OCI-LY1 (cell line): Measurements from ENCODE around the gene MN1.

Experiments used
- H2AFZ ChIP-seq: fragments of 200-600 bp; sonication (generic), shearing (Covaris generic); 2 replicates; pipeline ENCODE4 v1.6.0; 2014; ENCODE audit warnings: antibody characterized with exemption, mild to moderate bottlenecking, low read length
- H3F3A ChIP-seq: fragments of 200-600 bp; sonication (generic), shearing (Covaris generic); 2 replicates; pipeline ENCODE4 v1.6.0; 2014; ENCODE audit warnings: mild to moderate bottlenecking, antibody characterized with exemption, low read length, moderate library complexity; ENCODE audit not compliant: insufficient read depth
- H3K27ac ChIP-seq: fragments of 200-600 bp; sonication (generic); 2 replicates; pipeline ENCODE4 v1.5.1; 2014; ENCODE audit warnings: low read length, mixed run types, mild to moderate bottlenecking, low read depth; ENCODE audit not compliant: poor library complexity, severe bottlenecking
- H3K27me3 ChIP-seq: fragments of 200-600 bp; sonication (generic); 2 replicates; pipeline ENCODE4 v1.6.0; 2014; ENCODE audit warnings: antibody characterized with exemption, mild to moderate bottlenecking, low read length, moderate library complexity; ENCODE audit not compliant: insufficient read depth
- H3K36me3 ChIP-seq: fragments of 200-600 bp; sonication (generic); 2 replicates; pipeline ENCODE4 v1.6.1; 2014; ENCODE audit warnings: mild to moderate bottlenecking, antibody characterized with exemption, low read length, moderate library complexity, mixed read lengths; ENCODE audit not compliant: insufficient read depth
- H3K4me1 ChIP-seq: fragments of 200-600 bp; sonication (generic); 2 replicates; pipeline ENCODE4 v1.5.1; 2014; ENCODE audit warnings: mild to moderate bottlenecking, low read length, moderate library complexity; ENCODE audit not compliant: insufficient read depth, severe bottlenecking
- H3K4me2 ChIP-seq: fragments of 200-600 bp; sonication (generic), shearing (Covaris generic); 2 replicates; pipeline ENCODE4 v1.6.1; 2014; ENCODE audit warnings: low read length
- H3K4me3 ChIP-seq: fragments of 200-600 bp; sonication (generic); 2 replicates; pipeline ENCODE4 v1.5.1; 2014; ENCODE audit warnings: low read length, low read depth, mild to moderate bottlenecking, mixed read lengths; ENCODE audit not compliant: poor library complexity, severe bottlenecking
- H3K79me2 ChIP-seq: fragments of 200-600 bp; shearing (Covaris generic); 2 replicates; pipeline ENCODE4 v1.6.1; 2016; ENCODE audit warnings: mixed run types, low read length, mixed read lengths; ENCODE audit not compliant: insufficient read depth
- H3K9ac ChIP-seq: fragments of 200-600 bp; sonication (generic), shearing (Covaris generic); 2 replicates; pipeline ENCODE4 v1.6.1; 2014; ENCODE audit warnings: mild to moderate bottlenecking, low read length, mixed read lengths
- H3K9me2 ChIP-seq: fragments of 200-600 bp; sonication (generic), shearing (Covaris generic); 2 replicates; pipeline ENCODE4 v1.6.1; 2014; ENCODE audit warnings: low read depth, mild to moderate bottlenecking, low read length, mixed read lengths
- H3K9me3 ChIP-seq: fragments of 200-600 bp; shearing (Covaris generic); 2 replicates; pipeline ENCODE4 v1.6.1; 2014; ENCODE audit warnings: low read length, mixed read lengths
- H4K20me1 ChIP-seq: fragments of 200-600 bp; sonication (generic), shearing (Covaris generic); 2 replicates; pipeline ENCODE4 v1.6.0; 2016; ENCODE audit warnings: mild to moderate bottlenecking, low read length; ENCODE audit not compliant: insufficient read depth
- CTCF ChIP-seq: fragments of 200-600 bp; sonication (generic), shearing (Covaris generic); IDR thresholded peaks from 2 replicates; pipeline ENCODE4 v1.5.1; 2017; ENCODE audit warnings: mild to moderate bottlenecking, antibody characterized with exemption, low read length, moderate library complexity, mixed read lengths
- EZH2 ChIP-seq: fragments of 200-600 bp; sonication (generic), shearing (Covaris generic); IDR thresholded peaks from 2 replicates; pipeline ENCODE4 v1.8.0; 2017; ENCODE audit warnings: borderline replicate concordance, mixed run types, mild to moderate bottlenecking, antibody characterized with exemption, low read length, moderate library complexity, mixed read lengths

The MN1 gene

GRCh38 chr22:27724709-27725108 lies 76.8 kb downstream of the MN1 start:
- Histone ChIP-seq H3K4me3 (no peak overlapping the region), H3K9ac (no peak overlapping the region), H4K20me1 (no peaks in the 10 kb centered on the region), H3K9me2 (no peaks in the 10 kb centered on the region), H3K4me1 (no peaks in the 10 kb centered on the region), H3K36me3 (no peaks in the 10 kb centered on the region), H3K9me3 (no peaks in the 10 kb centered on the region), H2AFZ (no peak overlapping the region), H3K27me3 (no peaks in the 10 kb centered on the region), H3K27ac (no peak overlapping the region), H3K79me2 (no peaks in the 10 kb centered on the region), H3K4me2 (no peak overlapping the region), H3F3A (no peaks in the 10 kb centered on the region)
- TF ChIP-seq CTCF: no peak
- no peak for TF ChIP-seq EZH2

GRCh38 chr22:27724157-27724556 lies 77.4 kb downstream of the MN1 start:
- Histone ChIP-seq H3K9me3 (no peaks in the 10 kb centered on the region), H3F3A (no peaks in the 10 kb centered on the region), H3K9ac (no peak overlapping the region), H3K27me3 (no peaks in the 10 kb centered on the region), H3K27ac (no peak overlapping the region), H3K4me2 (no peak overlapping the region), H3K79me2 (no peaks in the 10 kb centered on the region), H3K9me2 (no peaks in the 10 kb centered on the region), H2AFZ (no peak overlapping the region), H3K4me1 (no peaks in the 10 kb centered on the region), H3K36me3 (no peaks in the 10 kb centered on the region), H4K20me1 (no peaks in the 10 kb centered on the region), H3K4me3 (no peak overlapping the region)
- TF ChIP-seq EZH2: no peak

GRCh38 chr22:27723708-27724107 lies 77.8 kb downstream of the MN1 start:
- Histone ChIP-seq H3K4me1 (no peaks in the 10 kb centered on the region), H3K9ac (no peak overlapping the region), H3F3A (no peaks in the 10 kb centered on the region), H3K9me3 (no peaks in the 10 kb centered on the region), H3K4me2 (no peak overlapping the region), H4K20me1 (no peaks in the 10 kb centered on the region), H3K27me3 (no peaks in the 10 kb centered on the region), H3K27ac (no peak overlapping the region), H3K79me2 (no peaks in the 10 kb centered on the region), H3K9me2 (no peaks in the 10 kb centered on the region), H2AFZ (no peak overlapping the region), H3K4me3 (no peak overlapping the region), H3K36me3 (no peaks in the 10 kb centered on the region)
- no peak for TF ChIP-seq EZH2
- TF ChIP-seq CTCF: no peak

DNA sequence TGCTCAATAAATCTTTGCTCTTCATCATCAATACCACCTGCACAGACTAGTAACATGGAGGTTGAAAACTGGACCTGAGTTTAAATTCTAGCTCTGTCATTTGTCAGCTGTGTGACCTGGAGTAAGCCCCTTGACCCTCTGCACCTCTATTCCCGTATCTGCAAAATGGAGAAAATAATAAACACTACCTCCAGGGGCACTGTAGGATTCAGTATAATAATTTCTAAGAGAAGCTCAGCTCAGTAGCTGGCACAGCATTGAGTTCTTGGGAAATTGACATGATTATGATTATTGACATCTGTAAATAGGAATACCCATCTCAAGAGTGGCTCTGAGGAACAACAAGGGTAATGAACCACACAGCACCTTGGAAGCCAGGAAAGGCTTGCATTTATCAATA lies 78.4 kb downstream of the MN1 start:
- Histone ChIP-seq H3K9me2 (no peaks in the 10 kb centered on the region), H3K27ac (no peak overlapping the region), H3K4me1 (no peaks in the 10 kb centered on the region), H3F3A (no peaks in the 10 kb centered on the region), H3K36me3 (no peaks in the 10 kb centered on the region), H3K9me3 (no peaks in the 10 kb centered on the region), H3K9ac (no peak overlapping the region), H3K27me3 (no peaks in the 10 kb centered on the region), H3K79me2 (no peaks in the 10 kb centered on the region), H3K4me2 (no peak overlapping the region), H3K4me3 (no peak overlapping the region), H4K20me1 (no peaks in the 10 kb centered on the region), H2AFZ (no peak overlapping the region)
- no peak for TF ChIP-seq EZH2
- TF ChIP-seq CTCF: peak; percentile 10; the same call in 1 of the 2 replicates
